GM18867 (cell line): ENCODE measurements around the gene RBKS.

Experiments used
- ATAC-seq: cut with Tn5 transposase; IDR thresholded peaks from one replicate; pipeline ENCODE4 v1.9.1; 2021; ENCODE audit warnings: mild to moderate bottlenecking, moderate library complexity; ENCODE audit not compliant: unreplicated experiment

Gene RBKS

DNA sequence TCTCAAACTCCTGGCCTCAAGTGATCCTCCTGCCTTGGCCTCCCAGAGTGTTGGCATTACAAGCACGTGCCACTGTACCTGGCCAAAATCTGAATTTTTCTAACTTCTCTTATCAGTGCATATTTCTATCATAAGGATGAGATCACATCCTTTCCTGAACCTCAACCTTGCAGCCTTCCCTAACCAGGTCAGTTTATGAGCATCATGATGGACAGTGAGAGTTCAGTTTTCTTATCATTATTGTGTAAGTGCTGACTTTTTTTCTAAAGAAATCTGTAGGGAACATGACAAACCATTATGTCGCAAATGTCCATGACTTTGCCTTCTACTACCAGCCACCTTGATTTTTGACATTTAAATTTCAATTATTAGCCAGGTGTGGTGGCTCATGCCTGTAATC lies 87.1 kb downstream of the RBKS start:
- no peak for ATAC-seq

DNA sequence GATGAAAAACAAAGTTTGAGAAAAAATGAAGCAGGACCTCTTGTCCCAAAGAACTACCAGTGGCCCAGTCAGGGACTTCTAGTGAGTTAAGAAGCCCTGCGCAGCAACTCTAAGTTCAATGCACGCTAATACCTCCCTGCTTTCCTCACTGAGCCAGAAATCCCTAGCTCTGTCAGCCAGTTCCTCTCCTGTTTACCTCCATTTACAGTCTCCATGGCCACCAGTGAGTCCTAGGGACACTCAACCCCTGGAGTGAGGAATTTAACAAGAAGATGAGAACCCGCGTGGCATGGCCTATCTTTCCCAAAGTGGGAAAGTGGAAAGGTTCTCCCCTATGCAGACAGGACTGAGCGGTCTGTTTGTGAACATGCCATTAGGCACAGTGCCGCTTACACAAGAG lies 87.6 kb downstream of the RBKS start:
- ATAC-seq: no peak

GRCh38 chr2:27800856-27801255 lies 89.3 kb downstream of the RBKS start:
- no peak for ATAC-seq

DNA sequence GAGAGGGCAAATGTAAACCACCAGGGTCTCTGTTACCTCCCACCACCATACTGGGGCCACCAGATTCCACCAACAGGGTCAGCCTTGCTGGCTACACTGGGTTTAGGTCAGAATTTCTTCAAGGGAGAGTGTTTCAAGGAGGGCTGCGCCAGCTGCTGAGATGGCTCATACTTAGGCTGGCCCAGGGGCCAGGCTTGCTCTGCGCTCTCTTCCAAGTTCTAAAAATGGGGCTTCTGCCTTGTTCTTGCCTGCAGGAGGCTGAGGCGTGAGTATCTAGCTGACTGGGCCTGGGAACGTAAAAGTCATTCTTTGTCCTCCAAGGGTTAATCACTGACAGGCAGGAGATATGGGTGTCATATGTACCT lies 90.6 kb downstream of the RBKS start:
- ATAC-seq: no peak

DNA sequence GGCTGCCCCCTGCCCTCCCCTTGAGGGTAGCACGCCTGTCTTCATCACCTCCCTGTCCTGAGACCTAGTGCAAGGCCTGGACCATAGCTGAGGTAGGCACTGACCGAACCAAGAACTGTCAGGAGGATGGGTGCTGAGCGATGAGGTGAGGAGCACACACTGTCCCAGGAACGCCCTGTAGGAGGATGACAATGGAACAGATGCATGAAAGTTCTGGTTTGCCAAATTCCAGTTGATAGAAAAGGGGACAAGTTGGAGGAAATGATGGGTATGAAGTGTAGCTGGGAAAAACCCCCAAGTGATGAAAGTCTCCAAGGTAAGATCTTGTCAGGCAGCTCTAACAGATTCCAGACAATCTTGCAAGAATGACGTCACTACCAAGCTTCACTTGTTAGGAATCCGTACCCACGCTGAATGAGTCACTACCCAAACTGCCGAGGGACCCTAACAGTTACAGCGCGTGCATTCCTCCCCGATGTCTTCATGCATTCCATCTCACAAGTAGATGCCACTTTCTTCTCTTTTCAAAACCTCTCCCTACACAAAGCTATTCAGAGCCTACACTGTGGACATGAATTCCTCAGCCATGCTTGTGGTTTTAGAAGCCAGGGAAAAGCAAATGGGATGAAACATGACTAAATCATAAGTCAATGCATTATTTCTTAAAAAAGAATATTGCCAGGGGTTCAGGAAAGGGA lies 91.1 kb downstream of the RBKS start:
- ATAC-seq: no peak

- no peak for ATAC-seq
Observed at GRCh38 chr2:27798486-27798885, 91.7 kb downstream of the RBKS start.

GRCh38 chr2:27797841-27798240 lies 92.3 kb downstream of the RBKS start:
- ATAC-seq: no peak

GRCh38 chr2:27796791-27797765 lies 93.1 kb downstream of the RBKS start:
- ATAC-seq: no peak

GRCh38 chr2:27795868-27796277 lies 94.3 kb downstream of the RBKS start:
- ATAC-seq: no peak

GRCh38 chr2:27795093-27795834 lies 94.9 kb downstream of the RBKS start:
- no peak for ATAC-seq

DNA sequence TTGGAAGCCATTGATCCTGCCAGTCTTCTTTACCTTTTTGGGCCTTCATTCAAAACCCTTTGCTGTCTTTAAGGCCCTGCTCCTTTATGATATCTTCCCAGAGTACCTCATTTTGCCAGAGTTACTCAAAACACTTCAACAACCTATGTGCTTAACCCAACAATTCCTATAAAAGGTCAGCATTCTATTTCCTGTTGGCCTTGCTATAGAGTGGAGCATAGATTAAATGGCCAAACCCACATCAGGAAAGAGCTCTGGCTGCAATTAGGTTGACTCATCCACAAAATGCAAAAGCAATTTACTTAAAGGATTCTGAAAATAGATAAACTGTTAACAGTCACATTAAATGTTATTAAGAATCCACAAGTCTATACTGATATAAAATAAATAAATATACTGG lies 97.4 kb downstream of the RBKS start:
- no peak for ATAC-seq

DNA sequence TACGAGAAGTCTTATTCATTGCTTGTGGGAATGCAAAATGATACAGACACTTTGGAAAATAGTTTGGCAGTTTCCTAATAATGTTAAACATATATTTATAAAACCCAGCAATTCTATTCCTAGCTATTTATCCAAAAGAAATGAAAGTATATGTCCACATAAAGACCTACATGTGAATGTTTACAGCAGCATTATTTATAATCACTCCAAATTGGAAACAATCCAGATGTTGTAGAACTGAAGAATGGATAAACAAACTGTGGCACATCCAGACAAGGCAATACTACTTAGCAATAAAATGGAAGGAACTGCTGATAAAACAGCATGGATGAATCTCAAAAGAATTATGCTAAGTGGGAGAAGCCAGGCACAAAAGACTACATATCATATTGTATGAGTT lies 99.4 kb downstream of the RBKS start:
- no peak for ATAC-seq

DNA sequence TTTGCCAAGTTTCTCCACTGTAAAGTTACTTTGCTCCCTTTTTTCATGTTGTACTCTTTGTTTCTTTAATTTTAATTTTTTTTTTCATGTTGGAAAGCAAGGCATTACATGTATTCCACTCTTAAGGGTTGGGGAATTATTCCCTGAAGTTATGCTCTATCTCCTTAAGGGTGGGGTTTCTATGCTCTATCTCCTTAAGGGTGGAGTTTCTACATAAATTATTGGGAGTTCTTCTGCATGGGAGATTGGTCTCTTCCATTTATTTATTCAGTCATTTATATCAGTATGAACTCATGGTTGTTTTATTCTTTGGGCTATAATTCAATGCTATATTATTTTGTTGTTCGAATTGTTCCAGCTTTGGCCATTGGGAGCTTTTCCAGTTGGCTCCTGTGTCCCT lies 107.5 kb downstream of the RBKS start:
- no peak for ATAC-seq

GRCh38 chr2:27781496-27781895 lies 108.7 kb downstream of the RBKS start:
- ATAC-seq: no peak

DNA sequence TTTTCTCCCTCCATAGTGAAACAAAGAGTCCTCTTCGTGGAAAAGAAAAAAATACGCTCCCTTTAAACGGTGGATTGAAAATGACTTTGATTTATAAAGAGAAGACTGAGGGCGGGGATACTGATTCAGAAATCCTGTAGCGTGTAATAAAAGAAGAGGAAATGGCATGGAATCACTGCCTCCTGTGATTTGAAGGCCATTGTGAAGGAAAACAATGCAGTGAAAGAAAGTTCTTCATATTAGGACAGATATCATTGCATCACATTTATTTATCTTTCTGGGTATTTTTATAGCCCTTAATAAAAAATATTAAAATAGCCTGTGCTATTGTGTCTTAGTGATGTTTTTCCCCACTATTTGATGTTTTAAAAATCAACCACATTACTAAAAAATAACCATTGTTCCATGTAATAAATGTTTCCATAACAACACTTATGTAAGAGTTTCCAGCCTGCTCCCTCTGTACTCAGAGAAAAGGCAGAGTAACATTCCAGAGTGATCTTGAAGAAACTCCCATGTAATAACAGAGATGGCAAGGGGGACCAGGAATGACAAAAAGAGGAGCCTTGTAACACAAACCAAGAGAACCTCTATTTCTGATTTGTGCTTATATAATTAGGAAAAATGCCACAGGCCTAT lies 110.7 kb downstream of the RBKS start:
- ATAC-seq: no peak

GRCh38 chr2:27776696-27777095 lies 113.5 kb downstream of the RBKS start:
- no peak for ATAC-seq

DNA sequence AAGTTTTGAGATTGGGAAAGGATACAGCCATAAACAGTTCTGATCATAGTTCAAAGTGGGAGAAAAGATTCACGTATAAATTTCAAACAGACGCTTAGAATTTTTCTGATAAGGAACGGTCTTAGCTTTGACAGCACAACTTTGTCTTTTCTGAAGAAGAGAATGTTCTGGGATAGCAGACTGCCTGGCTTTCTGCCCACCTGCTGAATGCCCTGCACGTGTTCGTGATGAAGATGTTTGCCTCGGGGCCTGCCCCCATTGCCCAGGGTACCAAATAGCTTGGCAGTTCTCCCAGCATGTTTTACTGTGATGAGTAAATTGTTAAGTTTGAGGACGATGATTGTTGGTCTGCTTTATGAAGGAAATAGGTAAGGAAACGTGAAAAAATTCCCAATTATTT lies 114.1 kb downstream of the RBKS start:
- no peak for ATAC-seq

- no peak for ATAC-seq
Observed at GRCh38 chr2:27773959-27774358, 116.2 kb downstream of the RBKS start.

GRCh38 chr2:27772804-27773203 lies 117.4 kb downstream of the RBKS start:
- no peak for ATAC-seq

DNA sequence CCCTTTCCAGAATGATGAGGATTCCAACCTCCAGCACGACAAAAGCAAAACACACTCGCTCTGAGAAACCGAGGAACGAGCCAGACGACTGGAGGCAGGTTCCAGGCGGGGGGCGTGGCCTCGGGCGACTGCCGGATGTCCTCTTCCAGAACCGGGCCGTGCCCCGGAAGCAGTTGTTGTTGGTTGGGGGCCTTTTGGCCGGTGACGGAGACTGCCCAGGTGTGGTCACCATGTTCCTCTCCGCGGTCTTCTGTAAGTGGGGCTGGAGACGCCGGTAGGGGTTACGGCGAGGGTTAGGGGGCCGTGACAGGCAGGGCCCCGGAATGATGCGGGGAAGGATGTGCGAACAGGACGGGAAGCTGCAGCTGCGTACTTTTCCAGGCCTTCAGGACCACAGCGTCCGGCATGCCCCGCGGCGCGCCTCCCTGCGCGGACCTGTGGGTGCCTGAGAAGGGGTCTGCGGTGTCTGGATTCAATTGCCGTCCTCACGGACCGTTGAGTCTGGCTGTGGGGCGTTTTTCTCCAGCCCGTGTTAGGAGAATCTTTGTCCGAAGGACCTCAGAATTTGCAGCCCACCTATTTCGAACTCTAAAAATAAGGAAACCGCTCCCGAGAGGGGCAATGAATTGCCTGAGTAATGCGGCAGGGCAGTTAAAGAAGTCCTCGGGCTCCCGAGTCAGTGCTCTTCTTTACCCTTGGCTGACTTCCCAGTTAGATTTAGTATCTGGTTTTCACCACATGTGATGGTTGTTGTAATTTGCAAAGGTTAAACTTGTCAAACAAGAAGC lies 118.4 kb downstream of the RBKS start, which contains the start of gene MRPL33:
Gene MRPL33 (plus strand): TSS at position 172 of the 788 bp plus-strand sequence. CDS start 59 bp downstream, at position 231.
- ATAC-seq: peak; percentile 98
